ENCODE results near the gene PDE6H.

DNA sequence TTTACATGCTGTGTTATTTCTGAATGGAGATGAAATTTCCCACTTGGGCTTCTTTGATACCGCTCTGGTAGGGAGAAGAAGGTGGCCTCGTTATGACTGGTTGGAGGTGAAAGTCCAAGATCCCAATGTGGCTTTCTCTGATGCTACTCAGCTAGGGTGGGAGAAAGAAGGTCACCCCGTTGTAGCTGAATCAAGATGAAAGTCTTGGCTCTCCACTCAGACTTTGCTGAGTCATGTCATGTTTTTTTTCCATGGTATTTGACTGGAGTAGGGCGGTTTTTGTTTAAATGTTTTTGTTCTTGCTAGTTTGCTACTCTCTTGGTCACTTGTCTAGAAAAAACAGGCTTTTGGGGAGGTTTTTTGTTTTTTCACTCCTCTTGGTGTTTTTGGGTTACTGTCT lies 2.4 kb upstream of the PDE6H start:
- TF ChIP-seq EP300 (IDR thresholded peaks at IDR 0.05; ENCODE audit: borderline replicate concordance in 1 of 2, control insufficient read depth in 1 of 2, low read depth in 2 of 2, low read length in 2 of 2) (no peak), HCFC1 (IDR thresholded peaks at IDR 0.05; ENCODE audit: low read length) (no peak)
- TF ChIP-seq, protein P1, sequence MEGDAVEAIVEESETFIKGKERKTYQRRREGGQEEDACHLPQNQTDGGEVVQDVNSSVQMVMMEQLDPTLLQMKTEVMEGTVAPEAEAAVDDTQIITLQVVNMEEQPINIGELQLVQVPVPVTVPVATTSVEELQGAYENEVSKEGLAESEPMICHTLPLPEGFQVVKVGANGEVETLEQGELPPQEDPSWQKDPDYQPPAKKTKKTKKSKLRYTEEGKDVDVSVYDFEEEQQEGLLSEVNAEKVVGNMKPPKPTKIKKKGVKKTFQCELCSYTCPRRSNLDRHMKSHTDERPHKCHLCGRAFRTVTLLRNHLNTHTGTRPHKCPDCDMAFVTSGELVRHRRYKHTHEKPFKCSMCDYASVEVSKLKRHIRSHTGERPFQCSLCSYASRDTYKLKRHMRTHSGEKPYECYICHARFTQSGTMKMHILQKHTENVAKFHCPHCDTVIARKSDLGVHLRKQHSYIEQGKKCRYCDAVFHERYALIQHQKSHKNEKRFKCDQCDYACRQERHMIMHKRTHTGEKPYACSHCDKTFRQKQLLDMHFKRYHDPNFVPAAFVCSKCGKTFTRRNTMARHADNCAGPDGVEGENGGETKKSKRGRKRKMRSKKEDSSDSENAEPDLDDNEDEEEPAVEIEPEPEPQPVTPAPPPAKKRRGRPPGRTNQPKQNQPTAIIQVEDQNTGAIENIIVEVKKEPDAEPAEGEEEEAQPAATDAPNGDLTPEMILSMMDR (IDR thresholded peaks at IDR 0.05 in 2 of 3, conservative IDR thresholded peaks at IDR 0.05 in 1 of 3; ENCODE audit: control insufficient read depth in 2 of 3, extremely low read depth in 1 of 3, insufficient read depth in 1 of 3, low read depth in 3 of 3, low read length in 3 of 3), result no peak
